SK-N-SH (cell line): ENCODE data around the gene KCNH8. TPM values are rescaled to one million over a fixed set of nuclear protein-coding genes. Genes with fewer than 3 reads are reported as not detected.

Experiments used
- CTCF ChIA-PET: fragments of 300-600, 350-600 bp; formaldehyde crosslinking; extraction: SDS; loops from one replicate; lab custom pipeline; 2021; lab: Yijun Ruan, JAX
- POLR2A ChIA-PET: fragments of 350-600 bp; sonication (Branson Sonifier 250); formaldehyde crosslinking; extraction: SDS; loops from one replicate; lab custom pipeline; 2020; ENCODE audit warnings: antibody characterized with exemption, inconsistent platforms; lab: Yijun Ruan, JAX
- DNase-seq: peaks from one replicate; pipeline ENCODE4 v3.0.0; 2012
- H2AFZ ChIP-seq: fragments of 200-600 bp; sonication (generic); 2 replicates; pipeline ENCODE4 v1.8.1; 2016; ENCODE audit warnings: antibody characterized with exemption, mild to moderate bottlenecking, low read depth
- H3F3A ChIP-seq: fragments of 200-600 bp; sonication (generic); replicated peaks from 2 replicates; pipeline ENCODE3; 2016; ENCODE audit warnings: antibody characterized with exemption, mild to moderate bottlenecking; ENCODE audit not compliant: insufficient read depth
- H3K27ac ChIP-seq, 2 experiments: fragments of 200-500 bp in 1 of 2; fragments of 200-600 bp in 1 of 2; sonication (Bioruptor generic) in 1 of 2; sonication (generic), shearing (Covaris generic) in 1 of 2; 2 replicates each; pipeline versions ENCODE4 v1.5.1 to v1.6.1; 2014 to 2016; ENCODE audit warnings: low read depth in 2 of 2, inconsistent platforms in 1 of 2, low read length in 1 of 2, mild to moderate bottlenecking in 1 of 2, mixed read lengths in 1 of 2
- H3K27me3 ChIP-seq: fragments of 200-600 bp; sonication (generic), shearing (Covaris generic); 2 replicates; pipeline ENCODE4 v1.6.1; 2016; ENCODE audit warnings: mixed run types; ENCODE audit not compliant: insufficient read depth
- H3K36me3 ChIP-seq, 2 experiments: fragments of 200-500 bp in 1 of 2; fragments of 200-600 bp in 1 of 2; sonication (Bioruptor generic) in 1 of 2; sonication (generic) in 1 of 2; replicated peaks in 1 of 2; 2 replicates each; pipeline versions ENCODE3 to v1.5.1; 2014 to 2016; ENCODE audit warnings: low read length in 1 of 2, mild to moderate bottlenecking in 1 of 2; ENCODE audit not compliant: insufficient read depth in 2 of 2, control insufficient read depth in 1 of 2
- H3K4me1 ChIP-seq, 2 experiments: fragments of 200-500 bp in 1 of 2; fragments of 200-600 bp in 1 of 2; sonication (Bioruptor generic) in 1 of 2; sonication (generic), shearing (Covaris generic) in 1 of 2; 2 replicates each; pipeline versions ENCODE4 v1.5.1 to v1.6.1; 2014 to 2016; ENCODE audit warnings: low read depth in 1 of 2, low read length in 1 of 2, mixed run types in 1 of 2; ENCODE audit not compliant: insufficient read depth in 2 of 2, control insufficient read depth in 1 of 2
- H3K4me2 ChIP-seq: fragments of 200-600 bp; sonication (generic), shearing (Covaris generic); 2 replicates; pipeline ENCODE4 v1.6.1; 2017; ENCODE audit warnings: mixed run types
- H3K4me3 ChIP-seq, 2 experiments: fragments of 200-500 bp in 1 of 2; fragments of 200-600 bp in 1 of 2; sonication (Bioruptor generic) in 1 of 2; sonication (generic), shearing (Covaris generic) in 1 of 2; 2 replicates each; pipeline versions ENCODE4 v1.5.1 to v1.8.1; 2014 to 2016; ENCODE audit warnings: low read depth in 2 of 2, inconsistent platforms in 1 of 2, low read length in 1 of 2, mild to moderate bottlenecking in 1 of 2, mixed read lengths in 1 of 2, moderate library complexity in 1 of 2
- H3K79me2 ChIP-seq: fragments of 200-600 bp; sonication (generic); 2 replicates; pipeline ENCODE4 v1.8.1; 2017; ENCODE audit warnings: mild to moderate bottlenecking; ENCODE audit not compliant: insufficient read depth
- H3K9ac ChIP-seq: fragments of 200-600 bp; sonication (generic); 2 replicates; pipeline ENCODE4 v1.6.1; 2017; ENCODE audit warnings: mixed run types
- H3K9me2 ChIP-seq: fragments of 200-600 bp; sonication (generic); 2 replicates; pipeline ENCODE4 v1.6.1; 2017; ENCODE audit warnings: mixed run types
- H3K9me3 ChIP-seq: fragments of 200-600 bp; sonication (generic); 2 replicates; pipeline ENCODE4 v1.6.1; 2017; ENCODE audit warnings: mixed run types, mild to moderate bottlenecking, moderate library complexity
- H4K20me1 ChIP-seq: fragments of 200-600 bp; sonication (generic); 2 replicates; pipeline ENCODE4 v1.6.1; 2017; ENCODE audit warnings: mild to moderate bottlenecking, mixed run types; ENCODE audit not compliant: insufficient read depth
- EZH2phosphoT487 ChIP-seq: fragments of 200-600 bp; sonication (generic); IDR thresholded peaks from 2 replicates; pipeline ENCODE4 v1.6.1; 2017; ENCODE audit warnings: low read depth, mixed run types, mild to moderate bottlenecking, antibody characterized with exemption, moderate library complexity, borderline replicate concordance
- JUND ChIP-seq: IDR thresholded peaks from 2 replicates; pipeline ENCODE4 v1.4.0; 2012
- MXI1 ChIP-seq: IDR thresholded peaks from 2 replicates; pipeline ENCODE4 v1.6.1; 2012; ENCODE audit warnings: mild to moderate bottlenecking, low read depth, low read length, improper control_type of control experiment
- NRF1 ChIP-seq: IDR thresholded peaks from 2 replicates; pipeline ENCODE4 v1.6.1; 2012; ENCODE audit warnings: low read depth, mild to moderate bottlenecking, low read length
- RAD21 ChIP-seq: IDR thresholded peaks from 2 replicates; pipeline ENCODE4 v1.6.1; 2012; ENCODE audit warnings: mild to moderate bottlenecking, low read length
- RCOR1 ChIP-seq: fragments of 150-350 bp; IDR thresholded peaks from 2 replicates; pipeline ENCODE4 v1.6.1; 2017; ENCODE audit warnings: antibody characterized with exemption, low read length
- RFX5 ChIP-seq: IDR thresholded peaks from 2 replicates; pipeline ENCODE4 v1.6.1; 2012; ENCODE audit warnings: mild to moderate bottlenecking, improper control_type of control experiment, low read length
- RXRA ChIP-seq: IDR thresholded peaks from 2 replicates; pipeline ENCODE4 v1.4.0; 2012; ENCODE audit warnings: low read depth, mild to moderate bottlenecking, borderline replicate concordance
- SIN3A ChIP-seq: IDR thresholded peaks from 2 replicates; pipeline ENCODE4 v1.6.1; 2012; ENCODE audit warnings: low read depth, mild to moderate bottlenecking, low read length, moderate library complexity, borderline replicate concordance
- SMC3 ChIP-seq: IDR thresholded peaks from 2 replicates; pipeline ENCODE4 v1.6.1; 2012; ENCODE audit warnings: low read depth, low read length, improper control_type of control experiment
- YY1 ChIP-seq: IDR thresholded peaks from 2 replicates; pipeline ENCODE4 v1.4.0; 2012; ENCODE audit warnings: low read depth, mild to moderate bottlenecking
- ZBTB33 ChIP-seq: IDR thresholded peaks from 2 replicates; pipeline ENCODE4 v1.4.0; 2012; ENCODE audit warnings: low read depth, borderline replicate concordance
- WGBS: methylation state at CpG from one replicate; pipeline ENCODE4 v1.1.6; 2017; ENCODE audit warnings: low lambda C conversion rate; 5-methylcytosine and 5-hydroxymethylcytosine counted together
- polyA plus RNA-seq, 3 experiments: library from polyadenylated mRNA; depleted of rRNA; stranded (reverse); fragments of >200 nt; gene quantifications; 2 replicates each; pipeline ENCODE4 v1.2.3, GENCODE V29; 2012
- TF ChIP-seq, protein P1 (sequence below): IDR thresholded peaks from 2 replicates; pipeline ENCODE4 v1.6.1; 2012; ENCODE audit warnings: mild to moderate bottlenecking, low read depth, low read length, moderate library complexity
- TF ChIP-seq, protein P2 (sequence below): IDR thresholded peaks from 2 replicates; pipeline ENCODE4 v1.4.0; 2012; ENCODE audit warnings: low read depth, borderline replicate concordance

KCNH8 gene
- polyA plus RNA-seq, 1 of the 3 experiments (the other 2 are of a cell fraction): 0.05 TPM

DNA sequence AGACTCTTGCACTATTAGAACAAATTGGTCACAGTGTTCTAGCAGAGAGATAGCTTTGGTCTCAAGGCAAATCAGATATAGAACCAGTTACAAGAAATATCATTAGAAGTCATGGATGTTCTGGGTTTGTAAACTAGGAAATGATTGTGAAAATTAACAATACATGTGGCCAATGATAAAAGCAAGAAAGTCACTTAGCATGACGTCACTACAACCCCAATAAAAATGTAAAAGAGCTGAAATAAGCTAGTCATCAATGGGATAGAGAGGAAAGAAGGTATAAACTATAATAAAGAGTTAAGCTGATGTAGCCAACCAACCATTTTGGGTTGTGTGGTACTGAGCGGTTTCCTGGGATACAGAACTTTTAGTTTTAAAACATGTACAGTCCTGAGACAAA is 32.1 kb upstream of the KCNH8 start:
- TF ChIP-seq MXI1 (no peak), RCOR1 (no peak), SMC3 (no peak), JUND (no peak), YY1 (no peak), RFX5 (no peak), RAD21 (no peak), EZH2phosphoT487 (no peak), NRF1 (no peak), RXRA (no peak), SIN3A (no peak), ZBTB33 (no peak)
- TF ChIP-seq, protein P1, sequence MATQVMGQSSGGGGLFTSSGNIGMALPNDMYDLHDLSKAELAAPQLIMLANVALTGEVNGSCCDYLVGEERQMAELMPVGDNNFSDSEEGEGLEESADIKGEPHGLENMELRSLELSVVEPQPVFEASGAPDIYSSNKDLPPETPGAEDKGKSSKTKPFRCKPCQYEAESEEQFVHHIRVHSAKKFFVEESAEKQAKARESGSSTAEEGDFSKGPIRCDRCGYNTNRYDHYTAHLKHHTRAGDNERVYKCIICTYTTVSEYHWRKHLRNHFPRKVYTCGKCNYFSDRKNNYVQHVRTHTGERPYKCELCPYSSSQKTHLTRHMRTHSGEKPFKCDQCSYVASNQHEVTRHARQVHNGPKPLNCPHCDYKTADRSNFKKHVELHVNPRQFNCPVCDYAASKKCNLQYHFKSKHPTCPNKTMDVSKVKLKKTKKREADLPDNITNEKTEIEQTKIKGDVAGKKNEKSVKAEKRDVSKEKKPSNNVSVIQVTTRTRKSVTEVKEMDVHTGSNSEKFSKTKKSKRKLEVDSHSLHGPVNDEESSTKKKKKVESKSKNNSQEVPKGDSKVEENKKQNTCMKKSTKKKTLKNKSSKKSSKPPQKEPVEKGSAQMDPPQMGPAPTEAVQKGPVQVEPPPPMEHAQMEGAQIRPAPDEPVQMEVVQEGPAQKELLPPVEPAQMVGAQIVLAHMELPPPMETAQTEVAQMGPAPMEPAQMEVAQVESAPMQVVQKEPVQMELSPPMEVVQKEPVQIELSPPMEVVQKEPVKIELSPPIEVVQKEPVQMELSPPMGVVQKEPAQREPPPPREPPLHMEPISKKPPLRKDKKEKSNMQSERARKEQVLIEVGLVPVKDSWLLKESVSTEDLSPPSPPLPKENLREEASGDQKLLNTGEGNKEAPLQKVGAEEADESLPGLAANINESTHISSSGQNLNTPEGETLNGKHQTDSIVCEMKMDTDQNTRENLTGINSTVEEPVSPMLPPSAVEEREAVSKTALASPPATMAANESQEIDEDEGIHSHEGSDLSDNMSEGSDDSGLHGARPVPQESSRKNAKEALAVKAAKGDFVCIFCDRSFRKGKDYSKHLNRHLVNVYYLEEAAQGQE: no peak
- TF ChIP-seq, protein P2, sequence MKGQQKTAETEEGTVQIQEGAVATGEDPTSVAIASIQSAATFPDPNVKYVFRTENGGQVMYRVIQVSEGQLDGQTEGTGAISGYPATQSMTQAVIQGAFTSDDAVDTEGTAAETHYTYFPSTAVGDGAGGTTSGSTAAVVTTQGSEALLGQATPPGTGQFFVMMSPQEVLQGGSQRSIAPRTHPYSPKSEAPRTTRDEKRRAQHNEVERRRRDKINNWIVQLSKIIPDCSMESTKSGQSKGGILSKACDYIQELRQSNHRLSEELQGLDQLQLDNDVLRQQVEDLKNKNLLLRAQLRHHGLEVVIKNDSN: no peak
- 31% methylated on average over 2 of the region's 2 CpGs for WGBS
- Histone ChIP-seq H3K4me3 (no peak overlapping the region), H3K79me2 (no peaks in the 10 kb centered on the region), H3K4me1 (no peaks in the 10 kb centered on the region), H4K20me1 (no peaks in the 10 kb centered on the region), H3F3A (no peaks in the 10 kb centered on the region), H3K9ac (no peak overlapping the region), H3K27ac (no peak overlapping the region), H3K9me3 (no peaks in the 10 kb centered on the region), H3K27me3 (no peaks in the 10 kb centered on the region), H3K4me2 (no peak overlapping the region), H3K36me3 (no peaks in the 10 kb centered on the region), H2AFZ (no peak overlapping the region), H3K9me2 (no peaks in the 10 kb centered on the region)
- POLR2A ChIA-PET: no interaction called here
- no peak for DNase-seq
- CTCF ChIA-PET: no interaction called here
